ENCODE data around the gene KCNQ1.

The KCNQ1 gene

DNA sequence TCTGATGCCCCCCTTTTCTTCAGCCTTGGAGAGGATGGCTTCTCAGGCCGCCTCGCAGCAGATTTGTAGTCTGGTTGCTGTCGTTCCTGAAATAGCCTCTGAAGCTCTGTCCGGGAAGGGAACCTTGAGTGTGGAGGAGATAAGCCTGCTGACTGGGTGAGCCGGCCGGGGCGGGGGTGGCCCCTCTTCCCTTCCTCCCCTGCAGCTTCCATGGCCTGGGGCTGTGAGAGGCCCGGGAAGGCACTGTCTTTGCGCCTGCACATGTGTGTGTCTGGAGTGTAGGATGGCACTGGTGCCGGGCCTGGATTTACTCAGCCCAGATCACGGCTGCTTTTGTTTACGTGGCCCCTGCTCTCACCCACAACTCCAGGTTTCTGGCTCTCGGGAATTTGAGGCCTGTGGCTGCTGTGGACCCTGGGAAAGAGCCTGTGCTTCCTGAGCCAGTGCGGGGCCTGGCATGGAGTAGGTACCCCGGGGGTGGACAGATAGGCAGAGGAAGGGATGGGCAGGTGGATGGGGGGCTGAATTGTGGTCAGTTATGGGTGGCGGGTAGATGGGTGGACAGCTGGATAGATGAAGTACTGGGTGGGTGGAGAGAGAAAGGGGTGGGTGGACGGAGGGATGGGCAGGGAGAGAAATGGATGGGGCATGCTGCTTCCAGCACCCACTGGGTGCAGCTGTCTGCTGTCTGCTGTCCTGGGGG is 16.6 kb downstream of the KCNQ1 start:
- DNase-seq, result no peak

- DNase-seq, result no peak
Measured at GRCh38 chr11:2461956-2462542, 17.2 kb downstream of the KCNQ1 start.

DNA sequence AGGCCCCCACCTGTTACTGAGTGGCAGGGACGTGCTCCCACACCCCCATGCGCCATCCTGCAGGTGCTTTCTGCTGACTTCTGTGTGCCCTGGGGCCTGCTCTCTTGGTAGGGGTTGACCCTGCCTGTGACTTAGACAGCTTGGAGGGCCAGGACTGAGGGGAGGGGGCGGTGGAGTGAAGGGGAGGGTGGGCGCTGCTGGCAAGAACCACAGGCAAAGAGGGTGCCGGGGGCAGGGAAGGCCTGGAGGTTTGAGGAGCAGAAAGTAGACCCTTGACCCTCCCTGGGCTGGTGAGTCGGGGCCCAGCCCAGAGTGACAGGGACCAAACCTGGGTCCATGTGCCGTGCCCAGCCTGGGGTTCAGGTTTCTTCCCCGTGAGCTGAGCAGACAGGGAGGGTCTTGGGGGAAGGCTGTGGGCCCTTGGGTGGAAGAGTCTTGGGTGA is 17.8 kb downstream of the KCNQ1 start:
- DNase-seq, result no peak

- no peak for DNase-seq
Measured at GRCh38 chr11:2462986-2463765, 18.4 kb downstream of the KCNQ1 start.

- DNase-seq, result no peak
Measured at GRCh38 chr11:2463766-2464277, 19.0 kb downstream of the KCNQ1 start.

DNA sequence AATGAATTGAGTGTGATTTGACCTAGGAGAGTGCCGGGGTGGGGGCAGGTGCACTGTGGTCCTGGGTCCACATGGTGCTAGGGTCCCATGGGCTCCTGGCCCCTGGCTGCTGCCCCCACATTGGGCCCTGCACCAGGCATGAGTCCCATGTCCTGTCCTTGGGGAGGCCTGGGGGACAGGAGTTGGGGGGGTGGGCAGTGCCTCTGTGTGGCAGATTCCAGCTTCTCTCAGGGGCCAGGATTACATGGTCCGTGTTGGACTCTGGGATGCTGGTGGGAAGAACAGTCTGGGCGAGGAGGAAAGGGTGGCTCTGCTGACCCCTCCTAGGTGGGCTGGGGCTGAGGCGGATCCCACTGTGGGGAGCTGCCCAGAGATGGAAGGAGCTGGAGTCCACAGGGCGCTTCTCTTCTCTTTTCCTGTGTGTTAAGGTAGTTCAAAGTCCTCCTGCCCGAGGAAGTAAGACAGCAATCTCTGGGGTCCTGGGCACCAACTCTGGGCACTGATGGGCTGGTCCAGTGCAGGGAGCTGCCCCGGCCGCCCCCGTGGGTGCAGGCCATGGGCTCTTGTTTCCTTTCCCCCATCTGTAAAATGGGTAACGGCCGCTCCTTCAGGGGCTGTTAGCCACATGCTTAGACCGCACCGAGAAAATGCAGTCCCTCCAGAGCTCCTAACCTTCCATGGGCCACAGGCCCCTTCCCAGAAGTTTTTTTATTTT is 19.8 kb downstream of the KCNQ1 start:
- no peak for DNase-seq

DNA sequence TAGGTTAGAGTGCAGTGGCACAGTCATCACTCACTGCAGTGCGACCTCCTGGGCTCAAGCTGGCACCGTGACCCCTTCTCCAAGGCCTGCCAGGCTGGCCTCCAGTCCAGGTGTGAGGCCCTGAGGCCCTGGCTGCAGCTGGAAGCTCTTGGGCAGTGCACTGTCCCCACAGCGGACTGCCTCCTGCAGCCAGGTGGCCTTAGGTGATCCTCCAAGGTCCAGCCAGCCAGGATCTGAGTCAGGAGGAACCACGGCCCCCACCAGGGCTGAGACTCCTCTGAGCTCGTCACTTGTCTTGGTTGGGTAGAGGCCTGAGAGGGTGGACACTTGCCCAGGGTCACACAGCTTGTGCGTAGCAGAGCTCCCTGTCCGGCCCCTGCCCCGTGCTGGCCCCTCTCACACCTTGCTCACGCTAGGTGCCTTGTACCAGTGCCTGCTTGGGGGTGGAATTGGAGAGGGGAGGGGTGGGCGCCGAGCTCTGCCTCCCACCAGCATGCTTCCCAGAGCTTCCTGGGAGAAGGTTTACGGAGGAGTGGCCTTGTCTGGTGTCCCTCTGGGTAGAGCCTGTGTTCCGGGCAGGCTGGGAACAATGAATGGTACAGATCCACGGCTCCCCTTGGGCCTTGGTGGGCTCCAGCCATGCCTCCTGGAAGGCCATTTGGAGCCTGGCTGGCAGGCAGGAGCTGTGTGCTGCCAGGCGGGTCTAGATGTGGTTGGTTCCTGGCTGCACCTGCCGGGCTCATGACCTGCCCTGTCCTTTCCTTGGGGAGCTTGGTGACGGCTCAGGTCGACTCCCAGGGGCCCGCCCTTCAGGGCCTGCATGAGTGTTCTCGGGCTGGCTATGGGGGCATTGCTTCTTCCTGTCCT is 20.6 kb downstream of the KCNQ1 start:
- DNase-seq, result no peak

- DNase-seq, result no peak
Measured at GRCh38 chr11:2466069-2466801, 21.4 kb downstream of the KCNQ1 start.

DNA sequence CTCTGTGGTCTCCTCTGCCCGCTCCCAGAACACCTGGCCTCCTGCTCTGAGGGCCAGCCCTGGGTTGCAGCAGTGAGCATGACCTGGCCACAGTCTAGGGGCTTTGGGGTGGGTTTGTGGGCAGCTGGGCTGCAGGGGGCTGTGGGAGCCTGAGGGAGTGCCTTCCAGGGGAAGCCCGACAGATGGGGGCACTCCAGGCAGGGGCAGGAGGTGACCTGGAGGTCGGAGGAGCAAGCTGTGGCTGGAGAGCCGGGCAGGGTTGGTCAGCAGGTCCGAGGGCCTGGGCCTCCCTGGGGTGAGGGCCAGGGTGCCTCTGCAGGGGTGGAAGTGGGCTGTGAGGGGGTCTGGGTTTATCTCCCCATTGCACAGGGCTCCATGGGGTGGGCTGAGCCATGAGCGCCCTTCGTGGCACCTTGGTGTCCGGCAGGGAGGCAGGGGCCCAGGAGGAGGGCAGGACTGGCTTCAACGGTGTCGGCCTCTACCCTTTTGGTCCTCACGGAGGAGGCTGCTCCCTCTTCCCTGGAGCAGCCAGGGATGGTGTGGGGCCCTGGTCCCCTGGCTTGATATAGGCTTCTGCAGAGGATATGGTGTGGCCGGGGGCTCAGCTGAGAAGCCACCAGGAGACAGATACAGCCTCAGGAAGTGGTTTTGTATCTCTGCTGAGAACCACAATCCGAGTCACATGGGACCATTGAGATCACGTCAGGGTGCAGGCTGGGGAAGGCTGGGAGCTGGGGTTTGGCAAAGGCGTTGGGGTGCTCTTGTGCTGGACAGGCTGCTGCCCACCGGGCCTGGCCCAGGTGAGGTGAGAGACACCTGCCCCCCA is 22.3 kb downstream of the KCNQ1 start:
- no peak for DNase-seq

DNA sequence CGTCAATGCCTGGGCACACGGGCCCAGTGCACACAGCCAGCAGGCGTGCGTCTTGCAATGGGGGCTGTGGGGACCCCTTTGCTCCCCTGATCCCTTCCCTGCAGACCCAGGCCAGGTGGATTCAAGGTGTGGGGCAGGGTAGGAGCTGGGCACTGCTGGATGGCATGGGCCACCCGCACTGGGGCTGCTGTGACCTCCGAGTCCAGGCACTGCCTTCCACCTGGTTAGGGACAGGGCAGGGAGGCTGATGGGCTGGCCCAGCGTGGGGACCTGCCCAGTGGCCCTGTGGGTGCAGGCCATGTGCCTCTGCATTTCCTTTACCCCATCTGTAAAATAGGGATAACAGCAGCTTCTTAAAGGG is 22.9 kb downstream of the KCNQ1 start:
- DNase-seq, result no peak

GRCh38 chr11:2468363-2469235 is 23.8 kb downstream of the KCNQ1 start:
- no peak for DNase-seq

- DNase-seq, result no peak
Measured at GRCh38 chr11:2470495-2470894, 25.7 kb downstream of the KCNQ1 start.

- no peak for DNase-seq
Measured at GRCh38 chr11:2471048-2471803, 26.4 kb downstream of the KCNQ1 start.

- DNase-seq, result no peak
Measured at GRCh38 chr11:2471804-2472096, 26.9 kb downstream of the KCNQ1 start.

DNA sequence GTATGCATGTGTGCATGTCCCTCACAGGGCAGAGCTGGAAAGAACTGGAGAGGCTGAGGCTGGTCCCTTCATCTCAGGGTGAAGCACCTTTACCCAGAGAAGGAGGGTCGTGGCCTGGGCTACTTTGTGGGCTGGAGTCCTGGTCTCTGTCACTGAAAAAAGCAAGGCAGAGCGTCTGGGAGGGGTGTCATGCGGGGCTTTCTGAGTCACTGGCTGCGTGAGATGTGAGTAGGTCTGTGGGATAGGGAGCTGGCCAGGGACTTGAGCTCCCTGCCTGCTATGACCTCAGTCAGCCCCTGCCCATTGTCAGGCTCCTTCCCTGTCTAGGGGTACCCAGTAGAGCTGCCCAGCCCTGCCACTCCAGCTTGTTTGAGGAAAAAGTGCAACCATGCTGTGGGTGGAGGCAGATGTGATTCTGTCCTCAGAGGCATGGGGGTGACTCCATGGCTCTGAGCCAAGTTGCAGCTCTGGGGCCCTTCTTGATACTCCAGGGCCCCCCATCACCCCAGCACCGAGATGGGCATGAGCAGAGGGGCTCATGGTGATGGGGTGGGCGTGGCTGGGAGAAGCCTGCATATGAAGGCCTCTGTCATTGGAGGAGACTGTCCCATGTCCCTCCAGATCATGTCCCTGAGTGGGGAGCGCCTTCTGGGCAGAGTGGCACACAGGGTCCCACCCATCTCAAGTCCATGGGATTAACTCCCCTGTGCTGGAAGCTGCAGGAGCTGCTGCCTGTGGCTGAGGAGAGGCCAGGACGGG is 27.8 kb downstream of the KCNQ1 start:
- no peak for DNase-seq

DNA sequence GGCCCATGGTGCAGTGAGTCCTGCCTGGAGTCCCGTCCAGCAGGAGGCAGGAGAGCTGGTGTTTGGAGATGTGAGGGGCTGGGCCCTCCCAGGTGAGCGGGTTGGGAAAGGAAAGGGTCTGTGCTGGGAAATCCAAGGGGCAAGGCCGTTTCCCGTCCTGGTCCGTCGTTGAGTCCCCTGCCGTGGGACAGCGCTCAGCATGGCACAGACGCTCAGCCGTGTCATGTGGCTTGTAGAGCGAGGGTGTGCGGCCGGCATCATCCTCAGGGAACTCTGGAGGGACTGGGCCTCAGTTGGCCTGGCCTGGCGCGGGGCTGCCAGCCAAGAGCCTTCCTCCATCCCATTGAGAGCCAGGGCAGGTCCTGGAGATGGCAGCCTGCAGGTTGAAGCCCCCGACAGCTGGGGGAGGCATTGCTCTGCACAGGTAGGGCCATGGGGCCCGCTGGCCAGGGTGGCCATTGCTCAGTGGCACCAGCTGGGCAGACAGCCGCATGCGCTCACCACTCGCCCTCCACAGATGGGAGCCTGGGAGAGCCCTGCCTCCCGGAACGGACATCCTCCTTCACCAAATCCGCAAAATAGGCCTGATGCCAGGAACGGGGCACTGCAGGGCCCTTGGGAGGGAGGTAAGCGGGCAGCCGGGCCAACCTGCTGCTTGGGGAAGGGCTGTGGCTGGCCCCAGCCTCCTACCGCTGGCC is 28.7 kb downstream of the KCNQ1 start:
- no peak for DNase-seq

All from C1 segment of cervical spinal cord (tissue), 14 donors.